ENCODE measurements around the gene COMMD9.

- no peak for TF ChIP-seq CTCF (conservative IDR thresholded peaks at IDR 0.05; ENCODE audit: low read length)
- no peak for TF ChIP-seq EZH2phosphoT487 (IDR thresholded peaks at IDR 0.05; ENCODE audit: borderline replicate concordance)
These were observed 22.5 kb downstream of the COMMD9 start for GRCh38 chr11:36266767-36267166.
